Hepatocyte (in vitro differentiated cells): ENCODE data around the gene CROCC. TPM values are rescaled to one million over a fixed set of nuclear protein-coding genes. Genes with fewer than 3 reads are reported as not detected.

ENCODE experiments used
- DNase-seq: peaks from one replicate; pipeline ENCODE4 v3.0.0-alpha.2; 2016; ENCODE audit warnings: low spot score
- H2AFZ ChIP-seq: fragments of 200-600 bp; sonication (generic); 2 replicates; pipeline ENCODE4 v1.6.0; 2016; ENCODE audit warnings: antibody characterized with exemption, mild to moderate bottlenecking
- H3K27ac ChIP-seq: fragments of 200-600 bp; sonication (generic); 2 replicates; pipeline ENCODE4 v1.5.1; 2016; ENCODE audit warnings: mild to moderate bottlenecking
- H3K27me3 ChIP-seq: fragments of 200-600 bp; sonication (generic); 2 replicates; pipeline ENCODE4 v1.6.1; 2016
- H3K36me3 ChIP-seq: fragments of 200-600 bp; sonication (generic); replicated peaks from 2 replicates; pipeline ENCODE4 v1.5.1; 2016; ENCODE audit warnings: low read depth; ENCODE audit not compliant: insufficient read depth
- H3K4me1 ChIP-seq: fragments of 200-600 bp; sonication (generic); 2 replicates; pipeline ENCODE4 v1.5.1; 2016; ENCODE audit warnings: mild to moderate bottlenecking, moderate library complexity; ENCODE audit not compliant: insufficient read depth
- H3K4me2 ChIP-seq: fragments of 200-600 bp; sonication (generic); 2 replicates; pipeline ENCODE4 v1.6.0; 2016
- H3K4me3 ChIP-seq: fragments of 200-600 bp; sonication (generic); 2 replicates; pipeline ENCODE4 v1.5.1; 2016; ENCODE audit warnings: mild to moderate bottlenecking
- H3K79me2 ChIP-seq: fragments of 200-600 bp; sonication (generic); 2 replicates; pipeline ENCODE4 v1.6.0; 2017; ENCODE audit warnings: mild to moderate bottlenecking
- H3K9me2 ChIP-seq: fragments of 200-600 bp; sonication (generic); replicated peaks from 2 replicates; pipeline ENCODE4 v1.6.0; 2017; ENCODE audit warnings: mild to moderate bottlenecking; ENCODE audit not compliant: insufficient read depth
- H3K9me3 ChIP-seq: fragments of 200-600 bp; sonication (generic); 2 replicates; pipeline ENCODE4 v1.5.1; 2016; ENCODE audit warnings: low read depth, mild to moderate bottlenecking
- H4K20me1 ChIP-seq: fragments of 200-600 bp; sonication (generic); 2 replicates; pipeline ENCODE4 v1.6.0; 2016; ENCODE audit warnings: mild to moderate bottlenecking; ENCODE audit not compliant: insufficient read depth, poor library complexity, severe bottlenecking
- CTCF ChIP-seq: fragments of 200-600 bp; sonication (generic); IDR thresholded peaks from 2 replicates; pipeline ENCODE4 v1.5.1; 2016; ENCODE audit warnings: antibody characterized with exemption, mild to moderate bottlenecking; ENCODE audit not compliant: poor library complexity
- EZH2 ChIP-seq: fragments of 200-600 bp; sonication (generic); IDR thresholded peaks from 2 replicates; pipeline ENCODE4 v1.6.1; 2016; ENCODE audit warnings: antibody characterized with exemption, mild to moderate bottlenecking, borderline replicate concordance
- EZH2phosphoT487 ChIP-seq: fragments of 200-600 bp; sonication (generic); IDR thresholded peaks from one replicate; pipeline ENCODE4 v1.6.1; 2018; ENCODE audit warnings: antibody characterized with exemption, mild to moderate bottlenecking, low read depth, moderate library complexity; ENCODE audit not compliant: unreplicated experiment, severe bottlenecking
- WGBS: methylation state at CpG from one replicate; pipeline ENCODE4 v1.1.6; 2016; ENCODE audit warnings: low lambda C conversion rate; ENCODE audit errors: missing lambda C conversion rate; 5-methylcytosine and 5-hydroxymethylcytosine counted together
- polyA plus RNA-seq: library from polyadenylated mRNA; unstranded; fragments of >200 nt; fragmentation: Nextera tagmentation; extraction: Ambion mirVana; gene quantifications from 2 replicates; pipeline ENCODE4 v1.2.1, GENCODE V29; 2016
- total RNA-seq: library from RNA; depleted of rRNA; stranded (reverse); fragments of >200 nt; gene quantifications from 2 replicates; pipeline ENCODE4 v1.2.3, GENCODE V29; 2014

Gene CROCC
- total and polyA plus RNA-seq, 2 experiments from 2014 or later = 21.9 to 23.0 TPM

DNA sequence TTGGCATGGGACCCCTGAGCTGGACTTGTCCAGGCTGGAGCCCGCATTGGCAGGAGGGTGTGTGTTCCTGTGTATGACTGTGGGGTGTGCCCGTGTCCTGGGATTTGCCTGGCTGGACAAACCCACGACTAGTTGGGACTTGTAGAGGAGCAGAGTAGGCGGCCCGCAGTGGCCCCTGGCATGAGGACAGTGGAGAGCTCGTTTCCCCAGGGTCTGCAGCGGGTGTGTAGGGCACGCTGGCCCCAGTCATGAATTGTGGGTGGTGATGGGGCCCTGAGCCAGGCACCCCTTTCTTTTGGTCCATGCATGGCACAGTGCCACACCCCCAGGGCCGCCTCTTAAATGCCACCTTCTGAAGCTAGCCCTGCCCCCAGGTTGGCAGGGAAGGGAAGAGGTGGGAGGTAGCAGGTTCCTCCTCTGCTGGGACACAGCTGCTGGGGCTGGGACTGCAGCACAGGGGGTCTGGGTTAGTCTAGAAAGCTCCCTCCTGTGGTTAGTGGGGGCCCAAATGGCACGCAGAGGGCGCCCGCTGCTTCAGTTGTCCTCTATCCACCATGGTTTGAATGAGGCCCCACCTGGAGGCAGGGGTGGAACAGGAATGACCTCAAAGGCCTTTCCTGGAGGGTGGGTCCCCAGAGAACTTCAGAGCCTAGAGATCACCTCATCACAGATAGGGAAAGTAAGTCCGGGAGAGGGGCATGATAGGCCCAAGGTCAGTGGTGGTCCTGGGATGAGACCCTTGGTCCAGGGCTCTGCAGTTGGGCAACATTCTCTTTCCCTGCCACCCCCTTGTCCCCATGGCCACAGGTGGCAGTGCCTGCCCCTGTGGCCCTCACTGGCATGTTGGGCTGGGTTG is 4.1 kb downstream of the CROCC start:
- 91% methylated on average over 13 of the region's 13 CpGs for WGBS
- no peaks in the 10 kb centered on the region for H3K36me3 ChIP-seq
- DNase-seq = no peak
- H3K4me2 ChIP-seq = no peak overlapping the region
- H3K27ac ChIP-seq = no peak overlapping the region
- no peaks in the 10 kb centered on the region for H4K20me1 ChIP-seq
- no peaks in the 10 kb centered on the region for H3K27me3 ChIP-seq
- H2AFZ ChIP-seq = no peak overlapping the region
- H3K4me3 ChIP-seq = no peak overlapping the region
- H3K9me2 ChIP-seq = no peaks in the 10 kb centered on the region
- no peak for TF ChIP-seq EZH2phosphoT487
- TF ChIP-seq CTCF = no peak
- no peak for TF ChIP-seq EZH2
- peaks cover 4% of the 10 kb centered on the region for H3K4me1 ChIP-seq
- H3K9me3 ChIP-seq = no peaks in the 10 kb centered on the region
- H3K79me2 ChIP-seq = no peaks in the 10 kb centered on the region

DNA sequence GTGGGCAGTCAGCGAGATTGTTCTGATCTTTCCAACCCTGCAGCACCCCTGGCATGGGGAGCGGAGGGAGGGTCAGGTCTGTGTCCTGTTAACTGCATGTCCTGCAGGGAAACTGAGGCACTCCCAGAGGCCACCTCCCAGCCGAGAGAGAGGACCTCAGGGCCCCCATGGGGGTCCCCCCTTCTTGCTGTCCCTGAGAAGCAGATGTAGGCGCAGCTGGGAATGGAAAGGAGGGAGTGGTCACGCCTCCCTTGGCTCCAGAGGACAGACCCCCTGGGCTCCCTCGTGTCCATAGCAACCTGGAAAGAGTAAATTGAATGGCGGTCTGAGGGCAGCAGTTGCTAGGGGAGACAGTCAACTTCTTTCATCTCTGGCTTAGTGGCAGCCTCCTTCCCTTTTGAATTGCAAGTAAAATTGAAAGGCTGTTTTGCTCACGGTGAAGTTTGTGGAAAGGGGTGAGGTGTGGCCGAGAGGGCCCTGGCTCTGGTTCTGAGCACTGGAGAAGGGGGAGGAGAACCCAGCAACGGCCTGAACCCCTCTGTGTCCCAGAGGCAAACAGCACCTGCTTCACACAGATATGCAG is 4.9 kb downstream of the CROCC start:
- TF ChIP-seq EZH2phosphoT487 = no peak
- TF ChIP-seq EZH2 = no peak
- no peak for TF ChIP-seq CTCF
- Histone ChIP-seq H3K9me2 (no peaks in the 10 kb centered on the region), H3K27ac (no peak overlapping the region), H2AFZ (no peak overlapping the region), H3K36me3 (no peaks in the 10 kb centered on the region), H3K27me3 (no peaks in the 10 kb centered on the region), H3K4me2 (no peak overlapping the region), H4K20me1 (no peaks in the 10 kb centered on the region), H3K79me2 (no peaks in the 10 kb centered on the region), H3K4me3 (no peak overlapping the region), H3K9me3 (no peaks in the 10 kb centered on the region), H3K4me1 (peaks cover 4% of the 10 kb centered on the region)
- peak; percentile 26 for DNase-seq
- 45% methylated on average over 10 of the region's 10 CpGs for WGBS

DNA sequence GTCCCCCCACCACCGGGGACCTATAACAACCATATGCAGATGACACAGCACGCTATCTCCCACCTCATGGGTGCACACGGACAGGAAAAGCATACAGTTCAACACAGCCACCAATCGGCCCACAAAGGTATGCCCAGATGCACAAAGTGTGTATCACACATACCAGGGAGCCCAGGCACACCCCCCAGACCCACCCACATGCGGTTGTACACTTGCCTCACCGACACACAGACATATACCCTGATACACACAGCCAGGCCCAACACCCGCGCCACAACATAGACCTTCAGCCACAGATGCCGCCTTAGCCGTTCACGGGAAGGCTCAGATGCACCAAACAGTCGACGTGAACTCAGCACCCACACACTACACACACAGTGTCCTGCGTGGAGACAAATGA is 5.5 kb downstream of the CROCC start:
- H3K9me3 ChIP-seq = no peaks in the 10 kb centered on the region
- TF ChIP-seq EZH2 (no peak), CTCF (no peak)
- H3K9me2 ChIP-seq = no peaks in the 10 kb centered on the region
- no peaks in the 10 kb centered on the region for H3K79me2 ChIP-seq
- H2AFZ ChIP-seq = no peak overlapping the region
- no peaks in the 10 kb centered on the region for H3K36me3 ChIP-seq
- H3K4me3 ChIP-seq = no peak overlapping the region
- WGBS = 92% methylated on average over 14 of the region's 14 CpGs
- no peak overlapping the region for H3K4me2 ChIP-seq
- no peaks in the 10 kb centered on the region for H3K27me3 ChIP-seq
- peaks cover 4% of the 10 kb centered on the region for H3K4me1 ChIP-seq
- DNase-seq = no peak
- H4K20me1 ChIP-seq = no peaks in the 10 kb centered on the region
- no peak overlapping the region for H3K27ac ChIP-seq
